Cardiac fibroblast (primary cell): Measurements from ENCODE around the gene URB1.

Experiments
- DNase-seq, 2 donors: peaks; one replicate each; pipeline versions ENCODE4 v3.0.0 to v3.0.0-alpha.2; 2010; ENCODE audit warnings: low read depth in 2 of 2
- H3K4me3 ChIP-seq, 2 donors: replicated peaks in 1 of 2; 1 replicate in 1 of 2; 2 replicates in 1 of 2; pipeline ENCODE4 v1.5.1; 2011; ENCODE audit warnings: low read depth in 2 of 2, low read length in 2 of 2, mild to moderate bottlenecking in 2 of 2, moderate library complexity in 1 of 2
- TF ChIP-seq, protein P1 (sequence below): IDR thresholded peaks from one replicate; pipeline ENCODE4 v1.5.1; 2011; ENCODE audit warnings: low read depth, mild to moderate bottlenecking, low read length, inconsistent platforms

Gene URB1

DNA sequence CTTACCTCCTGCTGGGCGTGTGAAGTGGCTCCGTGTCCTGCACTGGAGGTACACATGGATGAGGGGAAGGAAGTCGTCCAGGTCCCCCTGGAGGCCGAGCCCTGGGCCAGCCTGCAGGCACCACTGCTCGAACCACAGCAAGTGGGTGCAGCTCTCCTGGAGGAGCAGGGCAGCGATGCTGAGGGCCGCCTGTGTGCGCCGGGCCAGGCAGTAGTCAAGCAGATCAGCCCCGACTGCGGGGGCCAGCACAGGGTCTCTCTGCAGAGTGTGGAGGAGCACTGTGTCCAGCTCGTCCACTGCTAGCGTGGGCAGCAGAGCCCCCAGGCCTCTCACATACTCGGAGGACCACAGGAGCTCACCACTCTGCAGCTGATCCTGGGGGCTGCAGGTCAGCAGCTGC lies 45.9 kb downstream of the URB1 start:
- no peak for DNase-seq
- H3K4me3 ChIP-seq: no peak overlapping the region
- TF ChIP-seq, protein P1, sequence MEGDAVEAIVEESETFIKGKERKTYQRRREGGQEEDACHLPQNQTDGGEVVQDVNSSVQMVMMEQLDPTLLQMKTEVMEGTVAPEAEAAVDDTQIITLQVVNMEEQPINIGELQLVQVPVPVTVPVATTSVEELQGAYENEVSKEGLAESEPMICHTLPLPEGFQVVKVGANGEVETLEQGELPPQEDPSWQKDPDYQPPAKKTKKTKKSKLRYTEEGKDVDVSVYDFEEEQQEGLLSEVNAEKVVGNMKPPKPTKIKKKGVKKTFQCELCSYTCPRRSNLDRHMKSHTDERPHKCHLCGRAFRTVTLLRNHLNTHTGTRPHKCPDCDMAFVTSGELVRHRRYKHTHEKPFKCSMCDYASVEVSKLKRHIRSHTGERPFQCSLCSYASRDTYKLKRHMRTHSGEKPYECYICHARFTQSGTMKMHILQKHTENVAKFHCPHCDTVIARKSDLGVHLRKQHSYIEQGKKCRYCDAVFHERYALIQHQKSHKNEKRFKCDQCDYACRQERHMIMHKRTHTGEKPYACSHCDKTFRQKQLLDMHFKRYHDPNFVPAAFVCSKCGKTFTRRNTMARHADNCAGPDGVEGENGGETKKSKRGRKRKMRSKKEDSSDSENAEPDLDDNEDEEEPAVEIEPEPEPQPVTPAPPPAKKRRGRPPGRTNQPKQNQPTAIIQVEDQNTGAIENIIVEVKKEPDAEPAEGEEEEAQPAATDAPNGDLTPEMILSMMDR: no peak

DNA sequence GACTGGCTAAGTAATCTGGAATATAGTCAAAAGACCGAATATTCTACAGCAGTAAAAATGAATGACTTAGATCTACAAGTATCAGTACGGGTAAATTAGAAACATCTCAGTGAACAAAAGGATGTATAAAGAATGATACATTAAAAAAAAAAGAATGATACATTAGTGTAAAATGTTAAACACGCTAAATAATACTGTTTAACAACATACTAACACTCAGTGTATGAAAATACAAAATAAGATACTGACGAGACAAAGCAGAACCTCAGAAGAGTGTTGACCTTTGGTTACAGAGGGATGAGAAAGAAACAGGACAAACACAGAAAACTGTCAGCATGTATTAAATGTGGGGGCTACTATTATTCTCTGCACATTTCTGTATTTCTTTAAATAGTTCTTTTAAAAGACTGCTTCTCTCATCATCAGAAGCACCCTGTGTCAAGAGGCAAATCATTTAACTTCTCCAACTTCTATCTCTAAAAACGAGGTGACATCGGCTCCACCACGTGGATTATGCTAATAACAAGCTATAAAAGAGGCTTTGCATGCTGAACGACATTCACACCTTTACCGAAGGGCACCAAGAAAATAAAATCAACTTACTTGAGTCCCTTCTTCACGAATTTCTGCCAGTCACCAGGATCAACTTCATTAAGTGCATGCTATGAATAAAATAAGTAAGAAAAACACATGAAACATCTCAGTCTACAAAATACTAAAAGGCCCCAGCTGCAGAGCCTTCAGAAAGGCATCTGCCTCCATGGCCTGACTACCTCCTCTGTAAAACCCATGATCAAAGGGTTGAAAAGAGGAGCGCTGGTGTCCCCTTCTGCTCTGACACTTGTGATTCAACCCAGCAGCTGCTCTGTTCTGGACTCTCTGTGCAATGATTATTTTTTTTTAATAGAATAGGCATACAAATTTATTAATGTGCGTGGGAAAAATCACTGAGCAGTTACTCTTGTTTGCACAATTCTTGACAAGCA lies 51.7 kb downstream of the URB1 start:
- no peak overlapping the region for H3K4me3 ChIP-seq
- DNase-seq: no peak
- TF ChIP-seq, protein P1: no peak

DNA sequence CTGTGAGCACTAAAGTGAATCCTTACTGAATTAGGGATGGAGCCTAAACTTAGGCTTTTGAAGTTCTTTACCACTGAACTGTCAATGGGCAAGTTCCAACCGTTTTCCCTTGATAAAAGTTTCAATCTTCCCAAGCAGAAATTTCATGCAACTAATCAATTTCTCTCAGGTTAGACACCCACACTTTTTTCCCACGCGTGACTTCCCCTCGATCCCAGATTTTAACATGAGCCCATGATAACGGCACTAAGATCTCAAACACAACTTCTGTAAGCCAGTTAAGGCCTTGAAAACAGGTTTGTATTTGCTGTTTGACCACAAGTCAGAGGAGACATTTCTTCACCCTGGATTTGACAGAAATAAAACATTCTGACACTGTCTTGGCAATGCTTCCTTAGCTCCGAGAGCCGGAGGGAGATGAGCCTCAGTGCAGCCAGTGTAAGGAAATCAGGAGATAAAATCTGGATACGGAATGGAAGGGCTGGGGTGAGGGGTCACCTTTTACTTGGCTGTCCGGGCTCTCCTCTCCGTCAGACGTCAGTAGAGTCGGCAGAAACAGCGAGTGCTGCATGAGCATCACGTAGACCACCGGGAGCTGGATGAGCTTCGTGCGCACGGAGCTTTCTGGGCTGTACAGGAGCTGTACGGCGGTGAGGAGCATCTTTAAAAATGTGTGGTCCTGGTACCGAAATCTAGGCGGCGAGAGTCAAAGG lies 54.4 kb downstream of the URB1 start:
- TF ChIP-seq, protein P1: no peak
- no peak for DNase-seq
- H3K4me3 ChIP-seq: no peak overlapping the region

DNA sequence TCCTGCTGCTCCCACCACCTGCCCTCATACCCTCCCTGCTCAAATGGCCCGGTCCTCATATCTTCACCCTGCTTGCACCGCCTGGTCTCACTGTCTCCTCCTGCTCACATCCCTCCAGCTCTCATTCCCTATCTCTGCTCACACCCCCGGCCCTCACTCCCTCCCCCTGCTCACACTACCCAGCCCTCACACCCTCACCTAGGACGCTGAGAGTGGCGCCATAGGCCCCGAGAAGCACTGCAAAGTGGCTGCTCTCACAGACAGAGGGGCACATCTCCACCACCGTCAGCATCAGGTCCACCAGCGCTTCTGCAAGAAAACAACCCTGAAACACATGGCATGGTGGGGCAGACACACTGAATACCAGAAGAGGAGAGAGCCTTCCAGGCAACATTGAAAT lies 55.6 kb downstream of the URB1 start:
- no peak overlapping the region for H3K4me3 ChIP-seq
- DNase-seq: no peak
- TF ChIP-seq, protein P1: no peak

DNA sequence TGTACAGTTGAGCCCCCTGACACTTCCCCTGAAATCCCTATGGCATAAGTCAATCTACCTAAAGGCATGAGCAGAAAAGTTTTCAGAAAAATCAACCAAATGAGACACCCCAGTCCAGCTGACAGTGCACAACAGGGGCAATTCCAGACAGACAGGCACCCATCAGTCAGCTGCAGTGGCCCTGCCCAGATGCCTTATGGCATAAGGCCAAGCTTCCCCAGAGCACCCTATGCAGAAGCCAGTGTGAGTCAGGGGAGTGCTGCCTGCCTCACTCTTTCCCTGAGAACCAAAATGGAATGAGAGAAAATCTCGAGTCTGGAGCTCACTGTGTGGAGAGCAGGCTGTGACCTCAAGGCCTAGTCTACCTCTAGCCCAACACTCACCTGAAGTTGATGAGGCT lies 56.1 kb downstream of the URB1 start:
- TF ChIP-seq, protein P1: no peak
- H3K4me3 ChIP-seq: no peak overlapping the region
- peak; percentile 10 to 48 for DNase-seq

DNA sequence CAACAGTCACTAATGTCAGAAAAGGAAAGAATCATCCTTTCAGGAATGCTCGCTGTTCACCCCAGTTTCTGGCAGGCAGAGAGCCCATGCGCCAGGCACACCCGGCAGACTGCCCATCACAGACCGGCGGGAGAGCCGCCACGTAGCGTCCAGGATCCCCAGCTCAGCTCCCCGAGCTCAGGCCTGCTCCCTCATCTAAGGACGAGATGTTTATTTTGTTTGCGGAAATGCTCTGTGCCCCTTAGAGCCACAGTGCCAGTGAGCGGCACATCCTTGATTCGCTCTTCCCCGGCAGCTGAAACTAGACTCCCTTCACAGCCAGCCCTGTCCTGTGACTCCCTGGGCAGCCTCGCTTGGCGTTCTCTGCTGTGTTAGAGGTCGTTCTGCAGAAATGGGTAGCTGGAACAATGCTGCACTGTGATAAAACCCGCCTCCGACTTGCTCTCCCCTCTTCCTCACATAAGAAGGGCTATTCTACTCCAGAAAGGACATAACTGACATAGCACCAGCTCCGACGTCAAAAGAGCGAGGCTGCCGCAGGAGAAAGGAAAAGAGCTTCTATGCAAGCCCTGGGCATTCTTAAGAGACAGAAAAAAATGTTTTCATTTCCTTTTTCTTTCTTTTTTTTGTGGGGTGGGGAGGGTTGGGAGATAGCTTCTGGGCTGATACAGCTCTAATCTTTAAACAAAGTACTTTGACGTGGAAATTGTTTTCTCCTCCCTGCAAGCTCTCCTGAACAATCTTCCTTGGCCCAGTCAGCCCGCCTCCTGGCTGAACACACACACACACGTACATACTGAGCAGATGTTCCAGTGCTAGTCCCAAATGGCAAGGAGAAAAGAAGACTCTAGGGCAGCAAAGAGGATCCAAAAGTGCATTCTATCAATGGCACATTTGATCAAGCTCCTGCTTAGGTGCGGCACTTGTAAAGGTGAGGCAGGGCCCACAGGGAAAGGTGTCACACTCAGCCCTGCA lies 56.9 kb downstream of the URB1 start:
- peak in 1 of 2 donors; percentile 38 for DNase-seq
- H3K4me3 ChIP-seq: no peak overlapping the region
- TF ChIP-seq, protein P1: no peak
